ENCODE measurements around the gene ACVR1C.

- no peak for TF ChIP-seq POLR2AphosphoS5 (IDR thresholded peaks at IDR 0.05; ENCODE audit: borderline replicate concordance, low read depth, low read length)
- no peak for TF ChIP-seq EZH2 (IDR thresholded peaks at IDR 0.05)
Observed at GRCh38 chr2:157611110-157611509, 17.6 kb downstream of the ACVR1C start.

All from SK-N-MC (cell line).